Iris pigment epithelial cell (primary cell): ENCODE data around the gene ZNF496.
"Not testable (repeated sequence)": the region's sequence is repeated elsewhere in the genome, so short reads cannot be mapped to it uniquely, and the experiment has no call there.

Experiments used
- DNase-seq: peaks from one replicate; pipeline ENCODE4 v3.0.0-alpha.2; 2011; ENCODE audit warnings: low read depth

Gene ZNF496

GRCh38 chr1:247358920-247359319, 27.3 kb upstream of the ZNF496 start:
- peak; percentile 39 for DNase-seq

- peak; percentile 49 for DNase-seq
Observed at GRCh38 chr1:247357781-247358211, 26.1 kb upstream of the ZNF496 start.

GRCh38 chr1:247357052-247357780, 25.5 kb upstream of the ZNF496 start:
- peak; percentile 71 for DNase-seq

GRCh38 chr1:247355160-247355559, 23.5 kb upstream of the ZNF496 start:
- not testable (repeated sequence) for DNase-seq

- DNase-seq: no peak
Observed at GRCh38 chr1:247352175-247352574, 20.5 kb upstream of the ZNF496 start.

GRCh38 chr1:247350587-247350986, 18.9 kb upstream of the ZNF496 start:
- no peak for DNase-seq

GRCh38 chr1:247347477-247348222, 16.0 kb upstream of the ZNF496 start:
- DNase-seq: no peak

- DNase-seq: no peak
Observed at GRCh38 chr1:247345881-247346280, 14.2 kb upstream of the ZNF496 start.

GRCh38 chr1:247343801-247344200, 12.1 kb upstream of the ZNF496 start:
- no peak for DNase-seq

GRCh38 chr1:247338723-247339275, 7.1 kb upstream of the ZNF496 start:
- peak; percentile 25 for DNase-seq

- DNase-seq: no peak
Observed at GRCh38 chr1:247337961-247338360, 6.3 kb upstream of the ZNF496 start.

- DNase-seq: peak; percentile 36
Observed at GRCh38 chr1:247337250-247337746, 5.6 kb upstream of the ZNF496 start.

GRCh38 chr1:247336390-247336789, 4.7 kb upstream of the ZNF496 start:
- no peak for DNase-seq

- no peak for DNase-seq
Observed at GRCh38 chr1:247335882-247336281, 4.2 kb upstream of the ZNF496 start.

GRCh38 chr1:247334378-247335133, 2.9 kb upstream of the ZNF496 start:
- DNase-seq: no peak

- DNase-seq: peak; percentile 38
Observed at GRCh38 chr1:247332623-247333361, 1.1 kb upstream of the ZNF496 start.

- DNase-seq: peak; percentile 48
Observed at GRCh38 chr1:247332215-247332622, 552 bp upstream of the ZNF496 start.

GRCh38 chr1:247331172-247331524, 519 bp downstream of the ZNF496 start:
- DNase-seq: peak; percentile 84

GRCh38 chr1:247330548-247331171, 1.0 kb downstream of the ZNF496 start:
- no peak for DNase-seq

GRCh38 chr1:247329097-247329617, 2.5 kb downstream of the ZNF496 start:
- DNase-seq: no peak

GRCh38 chr1:247328311-247328710, 3.4 kb downstream of the ZNF496 start:
- DNase-seq: no peak
